ENCODE results near the gene STMN3.
A peak's percentile ranks its signal among the peaks of the same experiment; 100 is the strongest.
"Not testable (repeated sequence)": the region's sequence is repeated elsewhere in the genome, so short reads cannot be mapped to it uniquely, and the experiment has no call there.

STMN3 gene

GRCh38 chr20:63675681-63676368 is 22.6 kb upstream of the STMN3 start:
- DNase-seq = no peak

- DNase-seq = no peak
These were observed 20.7 kb upstream of the STMN3 start for GRCh38 chr20:63673951-63674350.

GRCh38 chr20:63672666-63673065 is 19.4 kb upstream of the STMN3 start:
- no peak for DNase-seq

GRCh38 chr20:63671695-63672094 is 18.5 kb upstream of the STMN3 start:
- DNase-seq = not testable (repeated sequence)

- DNase-seq = no peak
These were observed 15.1 kb upstream of the STMN3 start for GRCh38 chr20:63668351-63668750.

GRCh38 chr20:63667858-63668257 is 14.6 kb upstream of the STMN3 start:
- no peak for DNase-seq

GRCh38 chr20:63665708-63666107 is 12.5 kb upstream of the STMN3 start:
- DNase-seq = no peak

- no peak for DNase-seq
These were observed 11.8 kb upstream of the STMN3 start for GRCh38 chr20:63664861-63665594.

GRCh38 chr20:63664143-63664851 is 11.1 kb upstream of the STMN3 start:
- DNase-seq = no peak

GRCh38 chr20:63663332-63664066 is 10.3 kb upstream of the STMN3 start:
- no peak for DNase-seq

GRCh38 chr20:63662813-63663189 is 9.6 kb upstream of the STMN3 start:
- DNase-seq = no peak

- DNase-seq = no peak
These were observed 9.0 kb upstream of the STMN3 start for GRCh38 chr20:63661959-63662812.

GRCh38 chr20:63661108-63661507 is 7.9 kb upstream of the STMN3 start:
- DNase-seq = no peak

GRCh38 chr20:63660622-63661021 is 7.4 kb upstream of the STMN3 start:
- DNase-seq = no peak

GRCh38 chr20:63660174-63660573 is 7.0 kb upstream of the STMN3 start:
- not testable (repeated sequence) for DNase-seq

GRCh38 chr20:63659370-63659769 is 6.1 kb upstream of the STMN3 start:
- no peak for DNase-seq

- no peak for DNase-seq
These were observed 5.5 kb upstream of the STMN3 start for GRCh38 chr20:63658749-63659187.

- peak; percentile 80 for DNase-seq
These were observed 4.9 kb upstream of the STMN3 start, which contains the start of gene RTEL1 for GRCh38 chr20:63657937-63658748. TSS of gene RTEL1 (plus strand) at chr20:63658312. CDS start at chr20:63659403, 1,091 bp downstream.

- no peak for DNase-seq
These were observed 4.2 kb upstream of the STMN3 start for GRCh38 chr20:63657260-63657936.

GRCh38 chr20:63656451-63656850 is 3.2 kb upstream of the STMN3 start:
- DNase-seq = no peak

All from effector CD4-positive, alpha-beta T cell (primary cell).